Stimulated activated CD4-positive, alpha-beta T cell treated with anti-CD3 and anti-CD28 coated beads, Interleukin-12 subunit alpha, Interleukin-12 subunit beta, amount 100 ng/mL, for 48 hours (primary cell): ENCODE measurements around the gene GALT.

Experiments
- DNase-seq, 3 donors: peaks; one replicate each; pipeline ENCODE4 v3.0.0-alpha.2; 2020; ENCODE audit warnings: low read depth in 2 of 3, low spot score in 1 of 3

Gene GALT

GRCh38 chr9:34646211-34647083 lies at the start of gene GALT:
Gene GALT (plus strand): TSS chr9:34646675. CDS start chr9:34646705, 30 bp downstream.
- peak; percentile 93 to 98 (median 97) for DNase-seq

GRCh38 chr9:34599546-34599945 lies 46.9 kb upstream of the GALT start:
- no peak for DNase-seq

GRCh38 chr9:34600908-34601307 lies 45.6 kb upstream of the GALT start:
- no peak for DNase-seq

- no peak for DNase-seq
These were observed 44.4 kb upstream of the GALT start for GRCh38 chr9:34601937-34602573.

GRCh38 chr9:34603610-34604231 lies 42.8 kb upstream of the GALT start:
- DNase-seq, result peak; percentile 67 to 86 (median 73)

GRCh38 chr9:34606190-34606589 lies 40.3 kb upstream of the GALT start:
- no peak for DNase-seq

GRCh38 chr9:34606905-34607304 lies 39.6 kb upstream of the GALT start:
- DNase-seq, result no peak

GRCh38 chr9:34607331-34607730 lies 39.1 kb upstream of the GALT start:
- DNase-seq, result no peak

- DNase-seq, result no peak
These were observed 35.9 kb upstream of the GALT start for GRCh38 chr9:34610434-34611206.

- DNase-seq, result no peak
These were observed 35.1 kb upstream of the GALT start for GRCh38 chr9:34611251-34611810.

- peak; percentile 64 to 76 (median 66) for DNase-seq
These were observed 34.4 kb upstream of the GALT start, which contains the start of gene RPP25L for GRCh38 chr9:34611811-34612787. Gene RPP25L (minus strand): TSS chr9:34612097. CDS start chr9:34611296, 801 bp downstream.

GRCh38 chr9:34612788-34613390 lies 33.6 kb upstream of the GALT start:
- DNase-seq, result peak in 2 of 3 donors; percentile 60 to 72

GRCh38 chr9:34615132-34615531 lies 31.3 kb upstream of the GALT start:
- DNase-seq, result no peak

GRCh38 chr9:34620061-34620994 lies 26.1 kb upstream of the GALT start, which contains the start of gene DCTN3:
Gene DCTN3 (minus strand): TSS chr9:34620495. CDS start chr9:34620464, 31 bp downstream.
- peak; percentile 83 to 85 (median 85) for DNase-seq

- no peak for DNase-seq
These were observed 22.9 kb upstream of the GALT start for GRCh38 chr9:34623374-34624235.

GRCh38 chr9:34624475-34625185 lies 21.8 kb upstream of the GALT start:
- no peak for DNase-seq

- no peak for DNase-seq
These were observed 21.3 kb upstream of the GALT start for GRCh38 chr9:34625186-34625486.
